NCI-H2171 treated with DMSO at 0.1 percent for 48 hours (cell line): ENCODE results near the gene PGRMC2.

Experiments
- DNase-seq: peaks from one replicate; lab custom pipeline; 2025; lab: John Stamatoyannopoulos, UW

PGRMC2 gene

GRCh38 chr4:128287141-128287870, at the start of gene PGRMC2:
PGRMC2 (minus strand) TSS chr4:128287813; CDS start chr4:128287790, 23 bp downstream.
- no peak for DNase-seq

- no peak for DNase-seq
Measured at GRCh38 chr4:128335541-128335940, 47.9 kb upstream of the PGRMC2 start.

DNA sequence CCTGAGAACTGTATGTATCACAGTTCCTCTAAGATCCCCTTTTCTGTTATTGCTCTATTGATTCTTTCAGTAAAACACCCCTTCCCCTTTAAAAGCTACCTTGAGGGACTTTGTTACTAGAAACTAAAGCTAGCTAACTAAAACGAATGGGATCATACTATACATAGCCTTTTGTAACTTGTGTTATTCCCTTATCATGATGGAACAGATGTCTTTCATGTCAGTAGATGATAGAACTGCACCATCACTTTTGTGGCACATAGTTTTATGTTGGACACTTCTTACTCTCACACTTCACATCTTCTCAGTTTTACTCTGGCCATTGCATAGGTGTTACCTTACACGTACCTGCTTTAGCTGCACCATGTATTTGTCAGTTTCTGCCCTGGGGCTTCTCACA, 46.6 kb upstream of the PGRMC2 start:
- DNase-seq: no peak

DNA sequence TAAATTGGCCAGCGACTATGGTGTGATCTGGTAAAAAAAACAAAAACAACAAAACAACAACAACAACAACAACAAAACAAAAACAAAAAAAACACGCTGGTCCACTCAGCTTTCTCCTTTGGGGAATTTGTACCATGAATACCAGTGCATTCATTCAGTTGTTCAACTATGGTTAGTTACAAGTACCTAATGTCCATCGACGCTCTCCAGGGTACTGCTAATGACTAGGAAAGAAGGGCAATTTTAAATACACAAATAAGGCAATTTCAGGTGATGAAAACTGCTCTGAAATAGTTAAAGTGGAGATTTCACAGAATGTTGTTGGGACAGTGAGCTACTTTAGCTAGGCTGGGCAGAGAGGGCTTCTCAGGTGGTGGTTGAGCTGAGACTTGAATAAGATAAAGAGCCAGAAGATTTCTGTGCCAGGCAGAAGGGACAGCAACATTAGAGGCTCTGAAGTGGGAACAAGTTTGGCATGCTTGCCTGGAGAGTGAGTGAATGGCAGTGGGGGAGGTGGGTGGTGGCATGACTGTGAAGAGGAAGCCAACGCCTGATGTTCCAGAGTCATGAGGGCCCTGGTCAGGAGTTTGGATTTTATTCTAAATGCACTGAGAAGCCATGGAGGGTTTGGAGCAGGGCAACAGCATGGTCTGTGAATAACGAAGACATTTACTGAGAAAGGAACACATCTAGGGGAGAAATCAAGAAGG, 45.9 kb upstream of the PGRMC2 start:
- DNase-seq: no peak

- no peak for DNase-seq
Measured at GRCh38 chr4:128332081-128332480, 44.5 kb upstream of the PGRMC2 start.

DNA sequence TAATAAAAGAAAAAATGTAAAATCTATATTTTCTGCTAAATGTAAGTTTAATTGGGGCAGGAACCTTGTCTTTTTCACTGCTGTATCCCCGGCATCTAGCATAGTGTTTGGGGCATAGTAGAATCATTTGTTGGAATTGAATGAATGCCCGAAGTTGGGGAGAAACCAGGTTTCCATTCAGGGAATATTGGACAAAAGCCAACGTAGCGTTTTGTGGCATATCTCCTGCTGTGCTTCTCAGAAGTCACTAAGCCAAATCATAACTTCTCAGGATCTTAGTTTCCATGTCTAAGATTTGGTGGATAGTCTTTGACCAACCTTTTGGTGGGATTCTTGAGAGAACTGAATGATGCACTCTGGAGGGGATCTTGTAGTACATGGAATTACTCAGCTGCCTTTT, 42.0 kb upstream of the PGRMC2 start:
- no peak for DNase-seq

DNA sequence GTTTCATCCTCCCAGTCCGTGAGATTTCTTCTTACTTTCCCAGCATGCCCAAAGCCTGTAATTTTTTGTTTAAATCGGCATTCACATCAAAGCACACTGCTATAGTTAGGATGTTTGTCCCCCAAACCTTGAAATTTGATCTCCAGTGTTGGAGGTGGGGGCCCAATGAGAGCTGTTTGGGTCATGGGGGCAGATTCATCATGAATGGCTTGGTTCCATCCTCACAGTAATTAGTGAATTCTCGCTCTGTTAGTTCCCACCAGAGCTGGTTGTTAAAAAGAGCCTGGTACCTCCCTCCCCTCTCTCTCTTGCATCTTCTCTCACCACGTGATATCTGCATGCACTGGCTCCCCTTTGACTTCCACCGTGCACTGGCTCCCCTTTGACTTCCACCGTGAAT, 40.5 kb upstream of the PGRMC2 start:
- no peak for DNase-seq

GRCh38 chr4:128323401-128323800, 35.8 kb upstream of the PGRMC2 start:
- DNase-seq: no peak

DNA sequence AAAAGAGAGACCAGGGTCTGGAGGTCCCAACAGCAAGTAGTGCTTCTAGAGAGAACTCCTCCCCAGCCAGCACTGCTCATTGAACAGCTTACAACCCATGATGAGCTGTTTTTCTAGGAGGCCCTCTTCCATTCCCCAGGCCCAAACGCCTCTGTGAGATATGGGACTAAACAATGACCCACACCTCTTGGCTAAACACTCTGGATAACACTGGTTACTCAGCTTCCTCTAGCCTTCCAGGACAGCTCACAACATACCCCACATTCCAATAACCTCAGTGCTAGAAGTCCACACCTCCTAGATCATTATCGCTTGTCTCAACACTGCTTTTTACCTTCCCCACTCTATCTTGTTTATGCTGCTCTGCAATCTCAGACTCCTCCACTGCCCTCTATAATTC, 35.4 kb upstream of the PGRMC2 start:
- no peak for DNase-seq

GRCh38 chr4:128322311-128322710, 34.7 kb upstream of the PGRMC2 start:
- no peak for DNase-seq

- no peak for DNase-seq
Measured at GRCh38 chr4:128320656-128321055, 33.0 kb upstream of the PGRMC2 start.

DNA sequence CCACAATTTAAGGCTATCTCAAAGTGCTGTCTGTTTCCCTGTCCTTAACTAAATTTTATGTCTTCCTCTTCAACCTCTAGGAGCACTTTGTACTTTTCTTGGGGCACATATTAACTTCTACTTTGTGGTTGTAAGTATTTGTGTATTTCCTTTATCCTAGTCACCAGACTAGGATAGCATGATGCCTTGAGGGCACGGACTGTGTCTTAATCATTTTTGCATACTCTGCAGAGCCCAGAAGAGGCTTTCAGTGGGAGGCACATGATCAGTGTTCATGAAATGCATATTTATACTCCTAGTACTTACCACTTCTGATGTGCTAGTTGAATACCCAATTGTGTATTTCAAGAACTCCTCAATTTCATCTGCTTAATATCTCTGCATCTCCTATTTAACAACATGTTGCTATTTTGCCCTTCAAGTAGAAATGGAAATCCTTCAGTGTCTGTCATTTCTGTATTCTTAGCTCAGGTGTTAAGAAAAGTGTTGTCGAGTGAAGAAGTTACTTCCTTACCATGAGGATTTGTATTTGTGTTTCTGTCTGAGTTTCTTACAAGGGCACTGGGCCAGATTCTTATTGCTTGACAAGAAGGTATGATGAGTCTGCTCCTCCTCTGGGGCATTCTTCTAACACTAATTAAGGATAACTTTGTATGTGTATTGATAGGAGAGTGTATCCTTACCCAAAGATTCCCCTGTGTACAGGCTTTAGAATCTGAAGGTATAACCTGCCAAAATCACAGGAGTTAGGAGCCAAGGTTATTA, 28.3 kb upstream of the PGRMC2 start:
- no peak for DNase-seq

DNA sequence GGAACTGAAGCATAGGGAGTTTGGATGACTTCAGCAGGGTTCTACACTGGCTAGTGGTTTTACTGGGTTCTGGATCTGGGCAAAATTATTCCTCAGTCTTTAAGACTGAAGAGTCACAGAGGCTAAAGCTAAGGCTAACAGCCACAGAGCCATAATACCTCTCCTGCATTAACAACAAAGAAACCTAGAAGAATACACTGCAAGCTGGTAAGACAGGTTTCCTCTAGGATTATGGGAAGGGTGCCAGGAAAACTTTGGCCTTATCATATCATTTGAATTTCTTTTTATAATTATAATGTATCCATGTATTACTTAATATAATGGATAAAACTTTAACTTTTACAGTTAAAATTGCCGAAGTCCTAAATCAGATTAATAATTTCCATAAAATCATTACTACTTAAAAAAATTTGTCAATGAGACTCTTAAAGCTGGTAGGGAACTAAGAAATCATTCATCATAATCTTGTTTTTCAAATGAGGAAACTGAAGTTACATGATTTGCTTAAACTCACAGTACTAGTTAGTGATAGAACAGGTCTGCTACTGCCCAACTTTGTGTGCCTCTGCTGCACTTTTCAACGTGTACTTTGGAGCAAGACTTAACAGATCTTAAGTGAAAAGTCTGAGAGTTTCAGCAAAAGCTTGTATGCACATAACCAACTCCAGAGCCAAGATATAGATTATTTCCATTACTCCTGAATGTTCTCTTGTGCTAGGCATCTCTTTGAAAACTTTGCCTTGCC, 24.2 kb upstream of the PGRMC2 start:
- DNase-seq: no peak

DNA sequence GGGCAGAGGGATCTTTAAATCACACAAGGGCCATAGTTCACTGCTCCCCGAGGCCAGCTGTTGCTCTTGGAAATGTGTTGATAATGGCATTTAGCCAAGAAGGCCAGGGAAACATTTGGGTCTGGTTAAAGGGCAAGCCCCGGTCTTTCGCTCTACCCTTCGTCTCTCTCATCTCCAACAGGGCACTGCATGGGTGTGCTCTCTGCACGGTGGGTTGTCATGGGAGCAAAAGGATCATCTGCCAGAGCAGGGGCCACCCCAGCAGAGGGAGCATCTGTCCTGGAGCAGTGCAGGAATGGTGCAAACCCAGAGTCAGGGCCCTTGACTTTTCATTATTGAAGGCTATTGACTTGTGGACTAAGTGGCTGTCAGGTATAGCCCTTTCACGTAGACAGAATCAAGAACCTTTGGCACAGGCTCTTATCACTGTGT, 22.7 kb upstream of the PGRMC2 start:
- peak; percentile 20 for DNase-seq

- DNase-seq: no peak
Measured at GRCh38 chr4:128309585-128309984, 22.0 kb upstream of the PGRMC2 start.

DNA sequence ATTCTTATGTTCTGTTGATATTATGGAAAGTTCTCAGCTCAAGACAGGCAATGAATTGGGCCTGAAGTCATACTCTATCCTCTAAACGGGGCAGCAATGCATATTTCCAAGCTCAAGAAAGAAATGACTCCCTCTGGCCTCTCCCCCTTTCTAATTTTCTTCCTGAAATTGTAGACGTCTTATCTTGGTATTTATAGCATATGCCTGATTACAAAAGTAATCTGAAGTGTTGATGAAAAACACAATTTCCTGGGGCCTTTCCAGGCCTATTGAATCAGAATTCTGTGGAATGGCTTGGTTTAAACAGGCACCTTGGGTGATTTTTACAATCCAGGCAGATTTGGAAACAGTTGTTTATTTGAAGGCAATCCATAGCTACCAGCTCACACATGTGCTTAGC, 21.4 kb upstream of the PGRMC2 start:
- DNase-seq: no peak

DNA sequence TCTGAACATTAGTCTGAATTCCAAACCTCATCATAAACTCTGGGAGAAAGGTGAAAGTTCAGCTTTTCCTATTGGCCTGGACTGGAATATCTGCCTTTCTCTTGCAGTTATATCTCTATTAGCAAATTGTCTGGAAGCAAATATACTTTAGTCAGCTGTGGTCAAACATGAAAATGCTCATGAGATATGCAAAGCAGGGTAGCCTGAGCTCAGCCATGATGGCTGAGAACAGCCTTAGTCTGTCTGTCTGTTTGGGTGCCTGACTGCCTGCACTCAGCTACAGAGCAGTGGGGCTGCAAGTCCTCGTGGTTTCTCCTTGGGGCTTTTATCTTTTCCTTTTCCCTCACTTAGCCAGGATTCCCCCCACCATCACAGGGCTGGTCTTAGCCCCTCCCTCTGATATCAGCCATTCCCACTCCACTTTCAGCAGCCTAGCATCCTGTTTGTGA, 19.5 kb upstream of the PGRMC2 start:
- DNase-seq: no peak

- no peak for DNase-seq
Measured at GRCh38 chr4:128305942-128306341, 18.3 kb upstream of the PGRMC2 start.

- no peak for DNase-seq
Measured at GRCh38 chr4:128303986-128304385, 16.4 kb upstream of the PGRMC2 start.

DNA sequence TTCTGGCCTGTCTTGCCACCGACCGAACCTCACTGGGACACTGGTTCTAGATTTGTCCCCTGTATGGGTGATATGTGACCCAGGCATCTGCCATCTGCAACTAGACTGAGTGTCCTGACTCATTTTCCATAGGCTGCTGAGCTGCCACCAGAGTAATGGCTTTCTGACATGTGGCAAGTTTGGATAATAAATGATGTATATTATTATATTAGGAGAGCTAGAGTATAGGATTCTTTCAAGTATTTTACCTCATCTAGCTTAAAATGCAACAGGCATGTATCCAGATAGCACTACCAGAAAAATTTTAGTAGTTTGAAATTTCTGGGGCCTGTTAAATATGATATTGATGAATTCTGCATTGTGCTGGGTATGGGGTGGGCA, 15.8 kb upstream of the PGRMC2 start:
- no peak for DNase-seq

GRCh38 chr4:128301979-128302378, 14.4 kb upstream of the PGRMC2 start:
- no peak for DNase-seq

DNA sequence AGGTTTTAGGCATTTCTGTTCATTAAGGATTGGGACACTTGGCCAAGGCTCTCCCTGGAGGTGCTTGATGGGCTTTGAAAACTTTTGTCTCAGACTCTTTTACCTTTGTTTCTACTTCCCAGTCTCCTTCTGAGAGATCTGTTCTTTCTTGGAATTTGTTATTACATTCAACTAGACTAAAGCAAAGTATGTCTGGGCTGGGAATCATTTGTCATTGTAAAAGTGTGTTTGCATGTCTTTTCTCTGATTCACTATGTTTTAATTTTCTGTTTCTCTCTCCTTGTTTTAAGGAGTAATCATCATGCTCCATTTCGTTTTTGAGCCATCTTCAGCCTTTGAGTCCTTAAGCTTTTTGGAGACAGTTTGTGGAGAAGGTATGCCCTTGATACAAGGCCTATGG, 12.2 kb upstream of the PGRMC2 start:
- no peak for DNase-seq
